ENCODE data around the gene CPTP.

Gene CPTP

GRCh38 chr1:1320666-1321448 is 3.7 kb upstream of the CPTP start:
- DNase-seq: no peak

DNA sequence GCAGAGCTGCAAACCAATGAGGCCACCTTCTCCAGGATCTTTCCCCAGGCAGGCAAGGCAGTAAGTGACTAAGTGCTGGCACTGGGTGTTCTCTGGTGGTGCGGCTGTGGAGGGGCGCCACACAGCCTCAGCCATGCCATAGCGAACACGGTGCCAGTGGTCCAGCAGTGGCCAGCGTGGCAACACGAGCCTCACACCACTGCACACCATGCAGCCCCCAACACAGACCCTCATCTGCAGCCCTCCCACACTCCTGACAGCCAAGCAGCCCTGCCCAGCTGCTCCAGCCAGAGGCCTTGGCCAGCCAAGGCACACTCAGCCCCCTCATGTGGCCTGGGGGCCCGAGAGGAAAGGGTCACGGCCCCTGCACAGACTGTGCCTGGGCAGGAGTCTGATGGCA is 3.1 kb upstream of the CPTP start:
- DNase-seq: no peak

DNA sequence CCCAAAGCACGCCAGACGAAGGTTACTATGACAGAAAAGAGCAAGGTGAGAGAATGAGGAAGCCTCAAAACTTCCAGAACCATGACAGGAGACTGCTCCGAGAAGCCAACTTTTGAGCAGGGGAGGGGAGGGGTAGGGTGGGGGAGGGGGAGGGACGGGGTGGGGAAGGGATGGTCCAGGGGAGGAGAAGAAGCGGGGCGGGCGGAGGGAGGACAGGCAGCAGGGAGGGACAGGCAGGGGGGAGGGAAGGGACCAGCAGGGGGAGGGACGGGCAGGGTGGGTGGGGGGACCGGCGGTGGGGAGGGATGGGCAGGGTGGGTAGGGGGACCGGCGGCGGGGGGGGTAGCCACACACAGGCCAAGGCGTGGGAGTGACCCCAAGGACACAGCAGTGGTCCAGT is 2.2 kb upstream of the CPTP start:
- no peak for DNase-seq

GRCh38 chr1:1322952-1323351 is 1.6 kb upstream of the CPTP start:
- DNase-seq: no peak

GRCh38 chr1:1324084-1324523 is 498 bp upstream of the CPTP start:
- DNase-seq: no peak

DNA sequence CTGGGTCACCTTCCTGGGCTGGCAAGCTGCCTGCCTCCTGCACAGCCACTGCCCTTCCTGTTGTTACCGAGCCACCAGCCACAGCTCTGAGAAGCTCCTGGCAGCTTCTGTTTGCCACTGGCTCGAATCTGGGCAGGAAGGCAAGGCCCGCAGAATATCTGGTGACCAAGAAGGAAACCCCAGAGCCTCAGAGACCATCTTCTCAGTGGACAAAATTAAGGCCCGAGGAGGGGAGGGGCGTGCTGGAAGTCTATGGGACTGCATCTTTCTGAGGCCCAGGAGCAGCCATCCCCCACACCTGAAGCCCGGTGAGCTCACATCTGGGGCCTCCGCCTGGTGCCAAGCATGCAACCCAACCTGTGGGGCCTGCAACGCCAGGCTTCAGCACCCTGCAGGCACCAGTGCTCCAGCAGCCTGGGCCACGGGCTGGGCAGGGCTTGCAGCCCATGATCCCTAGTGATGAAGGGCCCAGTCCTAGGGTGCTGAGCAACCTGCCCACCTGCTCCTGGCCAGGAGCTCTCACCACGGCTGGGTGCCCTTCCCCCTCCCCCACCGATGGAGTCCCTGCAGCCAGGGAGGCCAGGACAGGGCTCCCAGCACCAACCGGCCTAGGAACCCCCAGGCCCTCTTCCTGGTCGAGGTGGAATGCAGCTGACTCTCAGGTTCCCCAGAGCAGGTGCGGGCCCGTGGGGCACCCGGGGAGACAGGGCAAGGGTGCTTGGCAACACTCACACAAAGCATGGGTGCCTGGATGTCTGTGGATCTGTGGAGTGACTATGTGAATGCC is 879 bp downstream of the CPTP start:
- DNase-seq: no peak

DNA sequence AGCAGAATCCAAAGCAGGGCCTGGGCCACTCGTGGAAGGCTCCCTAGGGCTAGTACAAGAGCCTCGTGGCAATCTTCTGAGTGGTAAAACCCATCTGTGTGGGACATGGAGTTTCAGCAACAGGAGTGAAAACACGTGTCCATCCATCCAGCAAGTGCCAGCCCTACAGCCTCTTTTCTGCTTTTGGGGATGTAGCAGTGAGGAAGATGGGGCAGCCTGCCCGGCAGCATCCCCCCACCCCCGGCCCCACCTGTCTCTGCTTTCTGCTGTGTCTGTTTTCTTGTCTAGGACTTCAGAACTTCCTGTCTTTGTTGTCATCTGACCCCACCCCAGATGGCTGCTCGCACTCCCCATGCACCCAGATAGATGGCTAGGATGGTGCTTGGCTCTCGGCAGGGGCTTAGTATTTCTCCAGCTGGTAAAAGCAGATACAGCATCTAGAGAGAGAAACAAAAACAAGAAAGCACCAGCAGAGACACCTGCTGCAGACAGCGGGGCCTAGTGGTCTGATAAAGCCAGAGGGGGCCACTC is 1.5 kb downstream of the CPTP start:
- no peak for DNase-seq

DNA sequence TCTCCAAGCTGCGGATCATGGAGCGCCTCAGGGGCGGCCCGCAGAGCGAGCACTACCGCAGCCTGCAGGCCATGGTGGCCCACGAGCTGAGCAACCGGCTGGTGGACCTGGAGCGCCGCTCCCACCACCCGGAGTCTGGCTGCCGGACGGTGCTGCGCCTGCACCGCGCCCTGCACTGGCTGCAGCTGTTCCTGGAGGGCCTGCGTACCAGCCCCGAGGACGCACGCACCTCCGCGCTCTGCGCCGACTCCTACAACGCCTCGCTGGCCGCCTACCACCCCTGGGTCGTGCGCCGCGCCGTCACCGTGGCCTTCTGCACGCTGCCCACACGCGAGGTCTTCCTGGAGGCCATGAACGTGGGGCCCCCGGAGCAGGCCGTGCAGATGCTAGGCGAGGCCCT is 2.7 kb downstream of the CPTP start:
- no peak for DNase-seq

DNA sequence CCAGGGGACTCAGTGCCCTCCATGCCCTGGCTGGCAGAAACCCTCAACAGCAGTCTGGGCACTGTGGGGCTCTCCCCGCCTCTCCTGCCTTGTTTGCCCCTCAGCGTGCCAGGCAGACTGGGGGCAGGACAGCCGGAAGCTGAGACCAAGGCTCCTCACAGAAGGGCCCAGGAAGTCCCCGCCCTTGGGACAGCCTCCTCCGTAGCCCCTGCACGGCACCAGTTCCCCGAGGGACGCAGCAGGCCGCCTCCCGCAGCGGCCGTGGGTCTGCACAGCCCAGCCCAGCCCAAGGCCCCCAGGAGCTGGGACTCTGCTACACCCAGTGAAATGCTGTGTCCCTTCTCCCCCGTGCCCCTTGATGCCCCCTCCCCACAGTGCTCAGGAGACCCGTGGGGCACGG is 3.7 kb downstream of the CPTP start:
- DNase-seq: no peak

DNA sequence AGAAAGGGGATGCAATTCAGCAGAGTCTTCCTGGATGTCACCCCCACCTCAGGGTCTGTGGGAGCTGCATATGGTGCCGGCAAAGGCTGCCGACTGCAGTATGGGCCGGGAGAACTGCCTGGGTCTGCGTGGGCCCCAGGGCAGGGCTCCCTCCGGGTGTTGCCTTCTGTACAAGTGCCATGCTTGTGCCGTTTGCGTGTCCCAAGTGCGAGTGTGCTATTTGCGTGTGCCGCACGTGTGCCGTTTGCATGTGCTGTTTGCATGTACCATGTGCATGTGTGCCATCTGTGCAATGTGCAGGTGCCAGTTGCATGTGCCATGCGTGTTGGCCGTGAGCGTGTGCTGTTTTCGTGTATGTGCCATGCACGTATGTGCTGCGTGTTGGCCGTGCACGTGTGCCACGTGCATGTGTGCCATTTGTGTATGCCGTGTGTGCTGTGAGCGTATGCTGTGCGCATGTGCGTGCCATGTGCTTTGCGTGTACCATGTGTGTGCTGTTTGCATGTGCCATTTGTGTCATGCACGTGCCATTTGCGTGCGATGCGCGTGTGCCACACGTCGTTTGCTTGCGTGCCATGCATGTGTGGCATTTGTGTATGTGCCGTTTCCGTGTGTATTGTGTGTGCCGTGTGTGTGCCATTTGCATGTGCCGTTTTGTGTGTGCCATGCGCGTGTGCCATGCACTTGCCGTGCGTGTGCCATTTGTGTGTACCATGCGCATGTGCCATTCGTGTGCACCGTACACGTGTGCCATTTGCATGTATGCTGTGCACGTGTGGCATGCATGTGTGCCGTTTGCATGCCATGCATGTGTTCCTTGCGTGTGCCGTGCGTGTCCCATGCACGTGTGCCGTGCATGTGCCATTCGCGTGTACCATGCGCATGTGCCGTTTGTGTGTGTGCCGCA is 5.0 kb downstream of the CPTP start:
- no peak for DNase-seq

GRCh38 chr1:1330366-1331067 is 5.9 kb downstream of the CPTP start:
- DNase-seq: no peak

DNA sequence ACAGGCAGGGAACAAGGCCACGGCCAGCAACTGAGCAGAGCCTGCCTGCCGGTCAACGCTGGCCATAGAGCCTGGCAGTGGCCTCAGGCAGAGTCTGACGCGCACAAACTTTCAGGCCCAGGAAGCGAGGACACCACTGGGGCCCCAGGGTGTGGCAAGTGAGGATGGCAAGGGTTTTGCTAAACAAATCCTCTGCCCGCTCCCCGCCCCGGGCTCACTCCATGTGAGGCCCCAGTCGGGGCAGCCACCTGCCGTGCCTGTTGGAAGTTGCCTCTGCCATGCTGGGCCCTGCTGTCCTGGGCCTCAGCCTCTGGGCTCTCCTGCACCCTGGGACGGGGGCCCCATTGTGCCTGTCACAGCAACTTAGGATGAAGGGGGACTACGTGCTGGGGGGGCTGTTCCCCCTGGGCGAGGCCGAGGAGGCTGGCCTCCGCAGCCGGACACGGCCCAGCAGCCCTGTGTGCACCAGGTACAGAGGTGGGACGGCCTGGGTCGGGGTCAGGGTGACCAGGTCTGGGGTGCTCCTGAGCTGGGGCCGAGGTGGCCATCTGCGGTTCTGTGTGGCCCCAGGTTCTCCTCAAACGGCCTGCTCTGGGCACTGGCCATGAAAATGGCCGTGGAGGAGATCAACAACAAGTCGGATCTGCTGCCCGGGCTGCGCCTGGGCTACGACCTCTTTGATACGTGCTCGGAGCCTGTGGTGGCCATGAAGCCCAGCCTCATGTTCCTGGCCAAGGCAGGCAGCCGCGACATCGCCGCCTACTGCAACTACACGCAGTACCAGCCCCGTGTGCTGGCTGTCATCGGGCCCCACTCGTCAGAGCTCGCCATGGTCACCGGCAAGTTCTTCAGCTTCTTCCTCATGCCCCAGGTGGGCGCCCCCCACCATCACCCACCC is 6.7 kb downstream of the CPTP start, which contains the start of gene TAS1R3:
TSS of gene TAS1R3 (plus strand) at position 213 of the 898 bp plus-strand sequence. CDS start at position 279, 66 bp downstream.
- DNase-seq: no peak

DNA sequence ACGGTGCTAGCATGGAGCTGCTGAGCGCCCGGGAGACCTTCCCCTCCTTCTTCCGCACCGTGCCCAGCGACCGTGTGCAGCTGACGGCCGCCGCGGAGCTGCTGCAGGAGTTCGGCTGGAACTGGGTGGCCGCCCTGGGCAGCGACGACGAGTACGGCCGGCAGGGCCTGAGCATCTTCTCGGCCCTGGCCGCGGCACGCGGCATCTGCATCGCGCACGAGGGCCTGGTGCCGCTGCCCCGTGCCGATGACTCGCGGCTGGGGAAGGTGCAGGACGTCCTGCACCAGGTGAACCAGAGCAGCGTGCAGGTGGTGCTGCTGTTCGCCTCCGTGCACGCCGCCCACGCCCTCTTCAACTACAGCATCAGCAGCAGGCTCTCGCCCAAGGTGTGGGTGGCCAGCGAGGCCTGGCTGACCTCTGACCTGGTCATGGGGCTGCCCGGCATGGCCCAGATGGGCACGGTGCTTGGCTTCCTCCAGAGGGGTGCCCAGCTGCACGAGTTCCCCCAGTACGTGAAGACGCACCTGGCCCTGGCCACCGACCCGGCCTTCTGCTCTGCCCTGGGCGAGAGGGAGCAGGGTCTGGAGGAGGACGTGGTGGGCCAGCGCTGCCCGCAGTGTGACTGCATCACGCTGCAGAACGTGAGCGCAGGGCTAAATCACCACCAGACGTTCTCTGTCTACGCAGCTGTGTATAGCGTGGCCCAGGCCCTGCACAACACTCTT is 7.6 kb downstream of the CPTP start:
- DNase-seq: no peak

DNA sequence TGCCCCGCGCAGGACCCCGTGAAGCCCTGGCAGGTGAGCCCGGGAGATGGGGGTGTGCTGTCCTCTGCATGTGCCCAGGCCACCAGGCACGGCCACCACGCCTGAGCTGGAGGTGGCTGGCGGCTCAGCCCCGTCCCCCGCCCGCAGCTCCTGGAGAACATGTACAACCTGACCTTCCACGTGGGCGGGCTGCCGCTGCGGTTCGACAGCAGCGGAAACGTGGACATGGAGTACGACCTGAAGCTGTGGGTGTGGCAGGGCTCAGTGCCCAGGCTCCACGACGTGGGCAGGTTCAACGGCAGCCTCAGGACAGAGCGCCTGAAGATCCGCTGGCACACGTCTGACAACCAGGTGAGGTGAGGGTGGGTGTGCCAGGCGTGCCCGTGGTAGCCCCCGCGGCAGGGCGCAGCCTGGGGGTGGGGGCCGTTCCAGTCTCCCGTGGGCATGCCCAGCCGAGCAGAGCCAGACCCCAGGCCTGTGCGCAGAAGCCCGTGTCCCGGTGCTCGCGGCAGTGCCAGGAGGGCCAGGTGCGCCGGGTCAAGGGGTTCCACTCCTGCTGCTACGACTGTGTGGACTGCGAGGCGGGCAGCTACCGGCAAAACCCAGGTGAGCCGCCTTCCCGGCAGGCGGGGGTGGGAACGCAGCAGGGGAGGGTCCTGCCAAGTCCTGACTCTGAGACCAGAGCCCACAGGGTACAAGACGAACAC is 8.3 kb downstream of the CPTP start:
- DNase-seq: no peak

- DNase-seq: no peak
These were observed 9.1 kb downstream of the CPTP start for GRCh38 chr1:1333551-1334241.

DNA sequence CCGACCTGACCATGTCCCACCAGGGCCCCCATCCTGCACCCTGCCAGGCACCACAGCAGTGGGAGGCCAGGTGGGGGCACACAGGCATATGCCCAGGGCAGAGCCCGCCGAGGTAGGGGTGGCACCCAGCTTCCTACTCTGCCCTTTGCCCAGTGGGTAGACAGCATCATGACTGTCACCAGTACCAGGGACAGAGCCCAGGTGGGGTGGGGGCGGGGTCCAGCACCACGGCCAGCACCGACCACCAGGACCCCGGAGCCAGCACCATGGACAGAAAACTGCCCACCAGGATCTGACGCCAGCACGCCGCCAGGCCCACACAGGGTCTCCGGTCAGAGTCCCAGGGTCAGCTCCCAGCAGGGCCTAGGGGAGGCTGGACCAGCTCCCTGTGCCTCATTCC is 10.2 kb downstream of the CPTP start:
- no peak for DNase-seq

GRCh38 chr1:1335283-1335682 is 10.7 kb downstream of the CPTP start:
- no peak for DNase-seq

GRCh38 chr1:1335792-1336248 is 11.2 kb downstream of the CPTP start:
- no peak for DNase-seq

GRCh38 chr1:1336446-1336845 is 11.8 kb downstream of the CPTP start:
- no peak for DNase-seq

Measured in kidney glomerular epithelial cell (primary cell).